Ishikawa (cell line): ENCODE measurements around the gene METRNL.

Experiments
- EP300 ChIP-seq: IDR thresholded peaks from 2 replicates; pipeline ENCODE4 v1.6.1; 2012; ENCODE audit warnings: borderline replicate concordance
- FOXM1 ChIP-seq: IDR thresholded peaks from 2 replicates; pipeline ENCODE4 v1.6.1; 2012; ENCODE audit warnings: low read depth, borderline replicate concordance
- NFIC ChIP-seq: IDR thresholded peaks from 2 replicates; pipeline ENCODE4 v1.6.1; 2012
- YY1 ChIP-seq: IDR thresholded peaks from 2 replicates; pipeline ENCODE4 v1.6.1; 2012; ENCODE audit warnings: low read depth
- ZBTB7A ChIP-seq: IDR thresholded peaks from 2 replicates; pipeline ENCODE4 v1.6.1; 2012; ENCODE audit warnings: low read depth
- TF ChIP-seq, protein P1 (sequence below): IDR thresholded peaks from 2 replicates; pipeline ENCODE4 v1.6.1; 2012
- TF ChIP-seq, protein P2 (sequence below): IDR thresholded peaks from 2 replicates; pipeline ENCODE4 v1.6.1; 2012; ENCODE audit warnings: low read depth, mild to moderate bottlenecking

DNA sequence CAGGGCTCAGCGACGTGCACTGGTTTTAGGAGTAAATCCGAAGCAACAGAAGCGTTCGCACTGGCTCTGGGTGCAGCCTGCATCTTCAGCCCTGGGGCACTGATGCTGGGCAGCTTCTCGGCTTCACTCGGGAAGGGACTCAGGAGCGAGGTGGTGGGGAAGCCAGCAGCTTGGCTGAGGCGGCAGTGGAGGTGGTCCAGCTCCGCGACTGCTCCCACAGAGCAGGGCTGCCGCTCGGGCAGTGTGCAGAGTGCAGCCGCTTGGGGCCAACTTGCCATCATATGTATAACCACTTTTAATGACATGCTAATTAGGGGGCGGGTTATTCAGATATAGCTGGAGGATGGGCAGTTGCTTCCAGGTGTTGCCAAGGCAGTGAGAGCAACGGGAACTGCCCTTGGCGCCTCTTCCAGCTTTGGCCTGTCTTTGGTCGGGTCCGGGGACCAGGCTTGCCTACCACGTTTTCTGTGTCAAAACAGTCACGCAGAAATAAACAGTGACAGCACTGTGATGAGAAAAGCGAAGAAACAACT is 26.7 kb downstream of the METRNL start:
- no peak for TF ChIP-seq FOXM1
- no peak for TF ChIP-seq ZBTB7A
- TF ChIP-seq NFIC, result no peak
- TF ChIP-seq YY1, result no peak
- TF ChIP-seq EP300, result no peak
- TF ChIP-seq, protein P1, sequence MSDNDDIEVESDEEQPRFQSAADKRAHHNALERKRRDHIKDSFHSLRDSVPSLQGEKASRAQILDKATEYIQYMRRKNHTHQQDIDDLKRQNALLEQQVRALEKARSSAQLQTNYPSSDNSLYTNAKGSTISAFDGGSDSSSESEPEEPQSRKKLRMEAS, result no peak
- TF ChIP-seq, protein P2, sequence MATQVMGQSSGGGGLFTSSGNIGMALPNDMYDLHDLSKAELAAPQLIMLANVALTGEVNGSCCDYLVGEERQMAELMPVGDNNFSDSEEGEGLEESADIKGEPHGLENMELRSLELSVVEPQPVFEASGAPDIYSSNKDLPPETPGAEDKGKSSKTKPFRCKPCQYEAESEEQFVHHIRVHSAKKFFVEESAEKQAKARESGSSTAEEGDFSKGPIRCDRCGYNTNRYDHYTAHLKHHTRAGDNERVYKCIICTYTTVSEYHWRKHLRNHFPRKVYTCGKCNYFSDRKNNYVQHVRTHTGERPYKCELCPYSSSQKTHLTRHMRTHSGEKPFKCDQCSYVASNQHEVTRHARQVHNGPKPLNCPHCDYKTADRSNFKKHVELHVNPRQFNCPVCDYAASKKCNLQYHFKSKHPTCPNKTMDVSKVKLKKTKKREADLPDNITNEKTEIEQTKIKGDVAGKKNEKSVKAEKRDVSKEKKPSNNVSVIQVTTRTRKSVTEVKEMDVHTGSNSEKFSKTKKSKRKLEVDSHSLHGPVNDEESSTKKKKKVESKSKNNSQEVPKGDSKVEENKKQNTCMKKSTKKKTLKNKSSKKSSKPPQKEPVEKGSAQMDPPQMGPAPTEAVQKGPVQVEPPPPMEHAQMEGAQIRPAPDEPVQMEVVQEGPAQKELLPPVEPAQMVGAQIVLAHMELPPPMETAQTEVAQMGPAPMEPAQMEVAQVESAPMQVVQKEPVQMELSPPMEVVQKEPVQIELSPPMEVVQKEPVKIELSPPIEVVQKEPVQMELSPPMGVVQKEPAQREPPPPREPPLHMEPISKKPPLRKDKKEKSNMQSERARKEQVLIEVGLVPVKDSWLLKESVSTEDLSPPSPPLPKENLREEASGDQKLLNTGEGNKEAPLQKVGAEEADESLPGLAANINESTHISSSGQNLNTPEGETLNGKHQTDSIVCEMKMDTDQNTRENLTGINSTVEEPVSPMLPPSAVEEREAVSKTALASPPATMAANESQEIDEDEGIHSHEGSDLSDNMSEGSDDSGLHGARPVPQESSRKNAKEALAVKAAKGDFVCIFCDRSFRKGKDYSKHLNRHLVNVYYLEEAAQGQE, result no peak
